ENCODE data around the gene TFE3. TPM values are rescaled to one million over a fixed set of nuclear protein-coding genes. Genes with fewer than 3 reads are reported as not detected.

TFE3 gene
- polyA plus RNA-seq, 2 donors: 20.5 to 20.9 TPM

DNA sequence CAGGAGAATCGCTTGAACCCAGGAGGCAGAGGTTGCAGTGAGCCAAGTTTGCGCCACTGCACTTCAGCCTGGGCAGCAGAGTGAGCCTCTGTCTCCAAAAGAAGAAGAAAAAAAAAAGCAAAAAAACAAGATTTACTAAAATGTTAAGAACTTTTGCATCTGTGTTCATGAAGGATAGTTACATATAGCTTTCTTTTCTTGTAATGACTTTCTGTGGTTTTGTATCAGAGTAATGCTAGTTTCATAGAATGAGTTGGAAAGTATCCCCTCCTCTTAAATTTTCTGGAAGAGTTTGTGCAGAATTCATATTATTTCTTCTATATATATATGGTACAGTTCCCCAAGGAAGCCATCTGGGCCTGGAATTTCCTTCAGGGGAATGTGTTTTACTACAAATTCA, 24.1 kb downstream of the TFE3 start:
- Histone ChIP-seq H3K4me1 (ENCODE audit: control insufficient read depth in 2 of 2, insufficient read depth in 2 of 2, low read length in 1 of 2) (no peaks in the 10 kb centered on the region), H3K36me3 (ENCODE audit: control insufficient read depth in 2 of 2, insufficient read depth in 2 of 2, low read length in 1 of 2) (no peaks in the 10 kb centered on the region), H3K27me3 (ENCODE audit: control insufficient read depth in 1 of 2, insufficient read depth in 2 of 2, low read length in 2 of 2) (no peaks in the 10 kb centered on the region), H3K4me3 (ENCODE audit: low read depth in 1 of 2, low read length in 2 of 2) (no peak overlapping the region), H3K9me3 (ENCODE audit: control insufficient read depth in 2 of 2, insufficient read depth in 1 of 2, low read depth in 1 of 2, low read length in 1 of 2) (no peaks in the 10 kb centered on the region), H3K27ac (ENCODE audit: low read depth in 2 of 2, low read length in 1 of 2) (no peak overlapping the region)
- 72 to 81% methylated on average over 2 of the region's 2 CpGs for WGBS, 2 donors

DNA sequence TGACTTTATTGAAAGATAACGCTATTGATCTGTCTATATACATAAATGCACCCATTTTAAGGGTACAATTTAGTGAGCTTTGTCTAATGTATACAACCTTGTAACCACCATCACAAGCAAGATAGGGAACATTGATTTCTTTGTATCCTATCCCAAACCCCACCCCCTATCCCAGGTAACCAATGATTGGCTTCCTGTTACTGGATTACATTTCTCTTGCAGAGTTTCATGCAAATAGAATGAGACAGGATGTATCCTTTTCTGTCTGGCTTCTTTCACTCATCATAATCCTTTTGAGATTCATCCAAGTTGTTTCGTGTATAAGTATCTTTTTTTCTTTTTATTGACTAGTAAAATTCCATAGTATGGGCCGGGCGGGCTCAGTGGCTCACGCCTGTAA, 39.5 kb downstream of the TFE3 start:
- no peaks in the 10 kb centered on the region for H3K27me3 ChIP-seq (ENCODE audit: control insufficient read depth in 1 of 2, insufficient read depth in 2 of 2, low read length in 2 of 2)
- peaks cover 2 to 7% of the 10 kb centered on the region in 2 donors for H3K4me1 ChIP-seq (ENCODE audit: control insufficient read depth in 2 of 2, insufficient read depth in 2 of 2, low read length in 1 of 2)
- H3K27ac ChIP-seq (ENCODE audit: low read depth in 2 of 2, low read length in 1 of 2): no peak overlapping the region
- H3K36me3 ChIP-seq (ENCODE audit: control insufficient read depth in 2 of 2, insufficient read depth in 2 of 2, low read length in 1 of 2): peaks cover 0 to 6% of the 10 kb centered on the region in 2 donors
- H3K4me3 ChIP-seq (ENCODE audit: low read depth in 1 of 2, low read length in 2 of 2): no peak overlapping the region
- 65 to 75% methylated on average over 5 of the region's 5 CpGs for WGBS, 2 donors
- H3K9me3 ChIP-seq (ENCODE audit: control insufficient read depth in 2 of 2, insufficient read depth in 1 of 2, low read depth in 1 of 2, low read length in 1 of 2): no peaks in the 10 kb centered on the region

DNA sequence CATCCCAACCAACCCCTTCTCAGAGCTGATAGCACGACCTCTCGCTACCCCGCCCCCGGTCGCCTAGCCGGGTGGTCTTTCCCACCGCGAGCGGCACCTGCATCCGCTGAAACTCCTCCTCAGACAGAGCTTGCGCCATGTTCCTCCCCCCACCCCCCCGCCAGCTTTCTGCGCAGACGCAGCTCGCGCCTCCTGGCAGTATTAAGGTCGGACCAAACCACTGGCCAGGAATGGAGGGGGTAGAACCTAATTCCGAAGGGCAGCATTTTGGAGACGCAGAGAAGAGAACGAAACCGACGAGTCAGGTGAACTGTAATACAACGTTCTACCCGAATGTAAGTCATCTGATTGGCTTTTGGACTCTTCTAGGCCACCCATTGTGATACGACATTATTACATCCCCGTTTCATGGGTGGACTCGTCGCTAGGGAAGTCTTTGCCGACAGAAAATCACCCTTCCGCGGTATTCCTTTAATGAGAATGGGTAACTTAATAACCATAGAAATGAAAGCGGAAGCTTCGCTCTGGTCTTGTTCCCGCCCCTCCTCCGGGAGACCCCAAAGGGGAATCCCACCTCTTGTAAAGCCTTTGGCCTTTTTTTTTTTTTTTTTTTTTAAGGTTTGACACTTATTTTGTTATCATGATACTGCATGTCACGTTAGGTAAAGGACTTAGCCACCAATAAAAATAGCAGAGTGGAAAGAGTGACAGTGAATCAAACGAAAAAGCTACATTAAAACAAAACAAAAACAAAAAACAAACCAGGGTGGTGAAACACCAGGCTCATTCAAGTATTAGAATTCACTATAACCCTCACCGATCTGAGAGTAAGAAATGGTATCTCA, 40.8 kb downstream of the TFE3 start, which contains the start of gene GRIPAP1:
TSS of gene GRIPAP1 (minus strand) at position 174 of the 845 bp plus-strand sequence. CDS start at position 139, 35 bp downstream.
- H3K4me1 ChIP-seq (ENCODE audit: control insufficient read depth in 2 of 2, insufficient read depth in 2 of 2, low read length in 1 of 2): peaks cover 2 to 7% of the 10 kb centered on the region in 2 donors
- peak within 1 kb of the TSS; percentile 72 to 75 for H3K4me3 ChIP-seq (ENCODE audit: low read depth in 1 of 2, low read length in 2 of 2)
- peak within 1 kb of the TSS; percentile 85 to 88 for H3K27ac ChIP-seq (ENCODE audit: low read depth in 2 of 2, low read length in 1 of 2)
- H3K9me3 ChIP-seq (ENCODE audit: control insufficient read depth in 2 of 2, insufficient read depth in 1 of 2, low read depth in 1 of 2, low read length in 1 of 2): no peaks in the 10 kb centered on the region
- H3K27me3 ChIP-seq (ENCODE audit: control insufficient read depth in 1 of 2, insufficient read depth in 2 of 2, low read length in 2 of 2): no peaks in the 10 kb centered on the region
- 1 to 23% methylated on average over 38 of the region's 38 CpGs for WGBS, 2 donors
- H3K36me3 ChIP-seq (ENCODE audit: control insufficient read depth in 2 of 2, insufficient read depth in 2 of 2, low read length in 1 of 2): peaks cover 0 to 6% of the 10 kb centered on the region in 2 donors

DNA sequence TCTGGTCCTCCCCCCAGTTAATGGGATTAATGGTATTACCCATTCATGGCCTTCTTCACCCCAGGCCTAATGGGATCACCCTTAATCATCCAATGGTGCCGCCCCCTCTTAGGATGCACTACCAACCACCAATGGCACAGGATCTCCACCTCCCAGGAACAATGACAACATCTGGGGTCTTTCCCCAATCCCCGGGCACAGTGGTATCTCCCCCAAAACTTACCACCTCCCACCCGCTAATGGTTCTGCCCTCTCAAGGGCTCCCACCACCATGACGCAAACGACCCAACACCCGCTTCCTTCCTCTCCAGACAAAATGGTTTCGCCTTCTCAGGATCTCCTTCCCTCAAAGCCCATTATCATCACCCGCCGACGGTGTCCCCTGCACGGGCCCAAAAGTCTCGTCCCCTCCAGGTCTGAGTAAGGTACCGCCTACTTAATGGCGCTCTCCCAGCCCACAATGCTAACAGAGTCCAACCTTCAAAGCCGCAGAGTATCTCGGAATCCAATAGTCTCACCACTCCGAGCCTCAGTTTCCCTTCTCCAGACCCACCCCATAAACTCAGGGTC, 41.6 kb downstream of the TFE3 start:
- no peaks in the 10 kb centered on the region for H3K27me3 ChIP-seq (ENCODE audit: control insufficient read depth in 1 of 2, insufficient read depth in 2 of 2, low read length in 2 of 2)
- 2 to 31% methylated on average over 17 of the region's 17 CpGs for WGBS, 2 donors
- peaks cover 2 to 7% of the 10 kb centered on the region in 2 donors for H3K4me1 ChIP-seq (ENCODE audit: control insufficient read depth in 2 of 2, insufficient read depth in 2 of 2, low read length in 1 of 2)
- peak overlapping the region; percentile 72 to 75 for H3K4me3 ChIP-seq (ENCODE audit: low read depth in 1 of 2, low read length in 2 of 2)
- H3K9me3 ChIP-seq (ENCODE audit: control insufficient read depth in 2 of 2, insufficient read depth in 1 of 2, low read depth in 1 of 2, low read length in 1 of 2): no peaks in the 10 kb centered on the region
- H3K36me3 ChIP-seq (ENCODE audit: control insufficient read depth in 2 of 2, insufficient read depth in 2 of 2, low read length in 1 of 2): peaks cover 0 to 6% of the 10 kb centered on the region in 2 donors
- peak overlapping the region; percentile 85 to 88 for H3K27ac ChIP-seq (ENCODE audit: low read depth in 2 of 2, low read length in 1 of 2)

DNA sequence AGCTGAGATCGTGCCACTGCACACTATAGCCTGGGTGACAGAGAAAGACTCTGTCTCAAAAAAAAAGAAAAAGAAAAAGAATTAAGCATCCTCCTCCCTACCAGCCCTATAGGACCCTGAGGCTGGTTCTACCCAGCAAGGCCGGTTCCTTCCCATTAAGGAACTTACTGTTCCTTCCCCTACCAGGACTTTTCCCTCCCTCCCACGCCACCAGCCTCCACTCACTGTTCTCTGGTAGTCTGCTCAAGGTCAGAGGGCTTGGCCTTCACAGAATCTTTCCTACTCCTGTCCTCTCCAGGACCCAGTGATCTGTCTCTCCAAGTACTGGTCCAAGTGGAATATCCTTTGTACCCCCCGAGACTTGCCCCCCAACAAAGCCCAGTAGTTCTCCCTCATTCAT, 42.5 kb downstream of the TFE3 start:
- Histone ChIP-seq H3K4me1 (ENCODE audit: control insufficient read depth in 2 of 2, insufficient read depth in 2 of 2, low read length in 1 of 2) (peaks cover 2 to 7% of the 10 kb centered on the region in 2 donors), H3K27me3 (ENCODE audit: control insufficient read depth in 1 of 2, insufficient read depth in 2 of 2, low read length in 2 of 2) (no peaks in the 10 kb centered on the region), H3K9me3 (ENCODE audit: control insufficient read depth in 2 of 2, insufficient read depth in 1 of 2, low read depth in 1 of 2, low read length in 1 of 2) (no peaks in the 10 kb centered on the region), H3K36me3 (ENCODE audit: control insufficient read depth in 2 of 2, insufficient read depth in 2 of 2, low read length in 1 of 2) (peaks cover 0 to 6% of the 10 kb centered on the region in 2 donors), H3K27ac (ENCODE audit: low read depth in 2 of 2, low read length in 1 of 2) (no peak overlapping the region), H3K4me3 (ENCODE audit: low read depth in 1 of 2, low read length in 2 of 2) (no peak overlapping the region)
- 92 to 96% methylated on average over 4 of the region's 4 CpGs for WGBS, 2 donors

DNA sequence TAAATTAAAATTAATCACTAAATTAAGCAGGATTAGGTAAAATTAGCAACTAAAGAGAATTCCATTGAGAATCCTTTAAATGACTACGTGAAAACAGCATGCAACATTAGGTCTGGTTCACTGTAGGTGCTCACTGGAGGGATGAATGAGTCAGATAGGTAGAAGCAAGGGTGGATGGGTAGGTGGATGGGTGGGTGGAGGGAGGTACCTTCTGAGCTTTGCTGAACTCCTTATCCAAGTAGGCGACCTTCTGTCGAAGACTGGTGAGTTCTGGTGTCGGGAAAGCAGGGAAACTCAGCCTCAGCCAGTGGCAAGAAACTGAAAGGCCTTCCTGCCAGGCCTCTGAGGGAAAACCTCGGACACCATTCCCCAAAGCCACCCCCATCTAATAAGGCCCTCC, 44.1 kb downstream of the TFE3 start:
- Histone ChIP-seq H3K36me3 (ENCODE audit: control insufficient read depth in 2 of 2, insufficient read depth in 2 of 2, low read length in 1 of 2) (peaks cover 0 to 10% of the 10 kb centered on the region in 2 donors), H3K9me3 (ENCODE audit: control insufficient read depth in 2 of 2, insufficient read depth in 1 of 2, low read depth in 1 of 2, low read length in 1 of 2) (no peaks in the 10 kb centered on the region), H3K27me3 (ENCODE audit: control insufficient read depth in 1 of 2, insufficient read depth in 2 of 2, low read length in 2 of 2) (no peaks in the 10 kb centered on the region), H3K4me1 (ENCODE audit: control insufficient read depth in 2 of 2, insufficient read depth in 2 of 2, low read length in 1 of 2) (peaks cover 2 to 7% of the 10 kb centered on the region in 2 donors), H3K27ac (ENCODE audit: low read depth in 2 of 2, low read length in 1 of 2) (no peak overlapping the region), H3K4me3 (ENCODE audit: low read depth in 1 of 2, low read length in 2 of 2) (no peak overlapping the region)
- WGBS, 2 donors: 72 to 89% methylated on average over 5 of the region's 5 CpGs

DNA sequence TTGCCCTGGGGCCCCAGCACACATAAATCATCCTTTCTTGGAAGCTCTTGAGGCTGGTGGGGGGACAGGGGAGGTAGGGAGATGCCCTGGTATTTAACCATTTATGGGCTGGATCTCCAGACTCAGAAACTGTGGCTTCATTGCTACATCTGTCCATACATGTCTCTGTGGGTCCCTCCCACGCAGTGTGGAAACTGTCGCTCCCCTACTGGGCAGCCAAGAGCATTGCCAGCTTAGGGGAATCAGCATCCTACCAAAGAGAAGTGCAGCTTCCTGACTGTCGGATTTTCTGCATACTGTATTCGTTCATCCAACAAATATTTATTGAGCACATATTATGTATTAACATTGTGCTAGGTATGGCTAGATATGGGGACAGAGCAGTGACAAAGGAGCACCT, 44.8 kb downstream of the TFE3 start:
- no peak overlapping the region for H3K27ac ChIP-seq (ENCODE audit: low read depth in 2 of 2, low read length in 1 of 2)
- no peak overlapping the region for H3K4me3 ChIP-seq (ENCODE audit: low read depth in 1 of 2, low read length in 2 of 2)
- H3K36me3 ChIP-seq (ENCODE audit: control insufficient read depth in 2 of 2, insufficient read depth in 2 of 2, low read length in 1 of 2): peaks cover 0 to 10% of the 10 kb centered on the region in 2 donors
- H3K27me3 ChIP-seq (ENCODE audit: control insufficient read depth in 1 of 2, insufficient read depth in 2 of 2, low read length in 2 of 2): no peaks in the 10 kb centered on the region
- WGBS, 2 donors: 81 to 87% methylated on average over 4 of the region's 4 CpGs
- H3K9me3 ChIP-seq (ENCODE audit: control insufficient read depth in 2 of 2, insufficient read depth in 1 of 2, low read depth in 1 of 2, low read length in 1 of 2): no peaks in the 10 kb centered on the region
- peaks cover 2 to 7% of the 10 kb centered on the region in 2 donors for H3K4me1 ChIP-seq (ENCODE audit: control insufficient read depth in 2 of 2, insufficient read depth in 2 of 2, low read length in 1 of 2)

DNA sequence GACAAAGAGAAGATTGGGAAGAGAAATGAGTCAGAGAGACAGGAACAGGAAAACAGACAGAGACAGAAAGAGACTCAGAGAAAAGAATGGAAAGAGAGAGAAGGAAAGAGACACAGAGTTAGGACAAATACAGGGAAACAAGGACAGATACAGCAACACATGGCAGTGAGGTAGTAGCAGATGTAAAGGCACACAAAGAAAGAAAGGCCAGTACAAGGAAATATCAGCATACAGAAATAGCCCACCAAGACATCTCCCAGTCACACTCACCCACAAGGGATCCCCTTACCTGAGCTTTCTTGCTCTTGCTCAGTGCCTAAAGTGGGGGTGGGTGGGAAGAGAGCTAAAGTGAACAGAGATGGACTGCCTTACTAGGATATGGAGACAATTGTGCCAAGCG, 45.3 kb downstream of the TFE3 start:
- 67 to 79% methylated on average over 1 of the region's 1 CpG for WGBS, 2 donors
- H3K27me3 ChIP-seq (ENCODE audit: control insufficient read depth in 1 of 2, insufficient read depth in 2 of 2, low read length in 2 of 2): no peaks in the 10 kb centered on the region
- no peaks in the 10 kb centered on the region for H3K9me3 ChIP-seq (ENCODE audit: control insufficient read depth in 2 of 2, insufficient read depth in 1 of 2, low read depth in 1 of 2, low read length in 1 of 2)
- H3K27ac ChIP-seq (ENCODE audit: low read depth in 2 of 2, low read length in 1 of 2): no peak overlapping the region
- H3K4me1 ChIP-seq (ENCODE audit: control insufficient read depth in 2 of 2, insufficient read depth in 2 of 2, low read length in 1 of 2): peaks cover 2 to 7% of the 10 kb centered on the region in 2 donors
- no peak overlapping the region for H3K4me3 ChIP-seq (ENCODE audit: low read depth in 1 of 2, low read length in 2 of 2)
- peaks cover 0 to 14% of the 10 kb centered on the region in 2 donors for H3K36me3 ChIP-seq (ENCODE audit: control insufficient read depth in 2 of 2, insufficient read depth in 2 of 2, low read length in 1 of 2)

DNA sequence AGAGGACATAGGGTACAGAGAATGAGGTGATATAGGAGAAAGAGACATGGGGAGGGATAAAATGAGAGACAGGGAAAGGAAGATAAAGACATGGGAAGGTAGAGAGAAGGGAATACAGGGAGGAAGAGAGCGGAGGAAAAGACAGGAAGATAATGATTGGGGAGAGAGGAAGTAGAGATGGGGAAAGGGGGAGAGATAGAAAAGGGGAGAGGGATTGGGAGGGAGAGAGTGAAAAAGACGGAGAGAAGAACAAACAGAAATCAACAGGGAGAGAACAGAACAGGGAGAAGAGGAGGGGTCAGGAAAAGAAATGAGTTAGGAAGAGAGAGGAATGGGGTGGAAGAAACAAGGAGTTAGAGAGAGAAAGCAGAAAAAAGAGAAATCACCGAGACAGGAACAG, 45.7 kb downstream of the TFE3 start:
- Histone ChIP-seq H3K27ac (ENCODE audit: low read depth in 2 of 2, low read length in 1 of 2) (no peak overlapping the region), H3K9me3 (ENCODE audit: control insufficient read depth in 2 of 2, insufficient read depth in 1 of 2, low read depth in 1 of 2, low read length in 1 of 2) (no peaks in the 10 kb centered on the region), H3K36me3 (ENCODE audit: control insufficient read depth in 2 of 2, insufficient read depth in 2 of 2, low read length in 1 of 2) (peaks cover 0 to 14% of the 10 kb centered on the region in 2 donors), H3K4me1 (ENCODE audit: control insufficient read depth in 2 of 2, insufficient read depth in 2 of 2, low read length in 1 of 2) (peaks cover 2 to 7% of the 10 kb centered on the region in 2 donors), H3K27me3 (ENCODE audit: control insufficient read depth in 1 of 2, insufficient read depth in 2 of 2, low read length in 2 of 2) (no peaks in the 10 kb centered on the region), H3K4me3 (ENCODE audit: low read depth in 1 of 2, low read length in 2 of 2) (no peak overlapping the region)
- WGBS, 2 donors: 78 to 93% methylated on average over 3 of the region's 3 CpGs

Measured in esophagus (tissue), 2 donors.